IMR-90 (cell line): ENCODE measurements around the gene ZNF521.

Experiments used
- CTCF ChIP-seq: conservative IDR thresholded peaks from 2 replicates; pipeline ENCODE4 v1.5.1; 2012; ENCODE audit warnings: mild to moderate bottlenecking, low read depth, low read length, improper control_type of control experiment
- NFE2L2 ChIP-seq: fragments of 150-350 bp; IDR thresholded peaks from 2 replicates; pipeline ENCODE4 v1.6.1; 2016; ENCODE audit warnings: low read depth, mild to moderate bottlenecking, low read length
- POLR2A ChIP-seq: IDR thresholded peaks from 2 replicates; pipeline ENCODE4 v1.6.1; 2012; ENCODE audit warnings: mild to moderate bottlenecking, low read depth, low read length

- TF ChIP-seq NFE2L2 (no peak), POLR2A (no peak), CTCF (no peak)
Measured at GRCh38 chr18:25316381-25317018, 35.5 kb downstream of the ZNF521 start.
